OCI-LY1 (cell line): Measurements from ENCODE around the gene SHROOM3.
A peak's percentile ranks its signal among the peaks of the same experiment; 100 is the strongest.

Experiments
- H2AFZ ChIP-seq: fragments of 200-600 bp; sonication (generic), shearing (Covaris generic); 2 replicates; pipeline ENCODE4 v1.6.0; 2014; ENCODE audit warnings: antibody characterized with exemption, mild to moderate bottlenecking, low read length
- H3F3A ChIP-seq: fragments of 200-600 bp; sonication (generic), shearing (Covaris generic); 2 replicates; pipeline ENCODE4 v1.6.0; 2014; ENCODE audit warnings: mild to moderate bottlenecking, antibody characterized with exemption, low read length, moderate library complexity; ENCODE audit not compliant: insufficient read depth
- H3K27ac ChIP-seq: fragments of 200-600 bp; sonication (generic); 2 replicates; pipeline ENCODE4 v1.5.1; 2014; ENCODE audit warnings: low read length, mixed run types, mild to moderate bottlenecking, low read depth; ENCODE audit not compliant: poor library complexity, severe bottlenecking
- H3K27me3 ChIP-seq: fragments of 200-600 bp; sonication (generic); 2 replicates; pipeline ENCODE4 v1.6.0; 2014; ENCODE audit warnings: antibody characterized with exemption, mild to moderate bottlenecking, low read length, moderate library complexity; ENCODE audit not compliant: insufficient read depth
- H3K36me3 ChIP-seq: fragments of 200-600 bp; sonication (generic); 2 replicates; pipeline ENCODE4 v1.6.1; 2014; ENCODE audit warnings: mild to moderate bottlenecking, antibody characterized with exemption, low read length, moderate library complexity, mixed read lengths; ENCODE audit not compliant: insufficient read depth
- H3K4me1 ChIP-seq: fragments of 200-600 bp; sonication (generic); 2 replicates; pipeline ENCODE4 v1.5.1; 2014; ENCODE audit warnings: mild to moderate bottlenecking, low read length, moderate library complexity; ENCODE audit not compliant: insufficient read depth, severe bottlenecking
- H3K4me2 ChIP-seq: fragments of 200-600 bp; sonication (generic), shearing (Covaris generic); 2 replicates; pipeline ENCODE4 v1.6.1; 2014; ENCODE audit warnings: low read length
- H3K4me3 ChIP-seq: fragments of 200-600 bp; sonication (generic); 2 replicates; pipeline ENCODE4 v1.5.1; 2014; ENCODE audit warnings: low read length, low read depth, mild to moderate bottlenecking, mixed read lengths; ENCODE audit not compliant: poor library complexity, severe bottlenecking
- H3K79me2 ChIP-seq: fragments of 200-600 bp; shearing (Covaris generic); 2 replicates; pipeline ENCODE4 v1.6.1; 2016; ENCODE audit warnings: mixed run types, low read length, mixed read lengths; ENCODE audit not compliant: insufficient read depth
- H3K9ac ChIP-seq: fragments of 200-600 bp; sonication (generic), shearing (Covaris generic); 2 replicates; pipeline ENCODE4 v1.6.1; 2014; ENCODE audit warnings: mild to moderate bottlenecking, low read length, mixed read lengths
- H3K9me2 ChIP-seq: fragments of 200-600 bp; sonication (generic), shearing (Covaris generic); 2 replicates; pipeline ENCODE4 v1.6.1; 2014; ENCODE audit warnings: low read depth, mild to moderate bottlenecking, low read length, mixed read lengths
- H3K9me3 ChIP-seq: fragments of 200-600 bp; shearing (Covaris generic); 2 replicates; pipeline ENCODE4 v1.6.1; 2014; ENCODE audit warnings: low read length, mixed read lengths
- H4K20me1 ChIP-seq: fragments of 200-600 bp; sonication (generic), shearing (Covaris generic); 2 replicates; pipeline ENCODE4 v1.6.0; 2016; ENCODE audit warnings: mild to moderate bottlenecking, low read length; ENCODE audit not compliant: insufficient read depth
- EZH2 ChIP-seq: fragments of 200-600 bp; sonication (generic), shearing (Covaris generic); IDR thresholded peaks from 2 replicates; pipeline ENCODE4 v1.8.0; 2017; ENCODE audit warnings: borderline replicate concordance, mixed run types, mild to moderate bottlenecking, antibody characterized with exemption, low read length, moderate library complexity, mixed read lengths
- TF ChIP-seq, protein P1 (sequence below): fragments of 200-600 bp; sonication (generic), shearing (Covaris generic); IDR thresholded peaks from 2 replicates; pipeline ENCODE4 v1.5.1; 2017; ENCODE audit warnings: mild to moderate bottlenecking, antibody characterized with exemption, low read length, moderate library complexity, mixed read lengths

SHROOM3 gene

DNA sequence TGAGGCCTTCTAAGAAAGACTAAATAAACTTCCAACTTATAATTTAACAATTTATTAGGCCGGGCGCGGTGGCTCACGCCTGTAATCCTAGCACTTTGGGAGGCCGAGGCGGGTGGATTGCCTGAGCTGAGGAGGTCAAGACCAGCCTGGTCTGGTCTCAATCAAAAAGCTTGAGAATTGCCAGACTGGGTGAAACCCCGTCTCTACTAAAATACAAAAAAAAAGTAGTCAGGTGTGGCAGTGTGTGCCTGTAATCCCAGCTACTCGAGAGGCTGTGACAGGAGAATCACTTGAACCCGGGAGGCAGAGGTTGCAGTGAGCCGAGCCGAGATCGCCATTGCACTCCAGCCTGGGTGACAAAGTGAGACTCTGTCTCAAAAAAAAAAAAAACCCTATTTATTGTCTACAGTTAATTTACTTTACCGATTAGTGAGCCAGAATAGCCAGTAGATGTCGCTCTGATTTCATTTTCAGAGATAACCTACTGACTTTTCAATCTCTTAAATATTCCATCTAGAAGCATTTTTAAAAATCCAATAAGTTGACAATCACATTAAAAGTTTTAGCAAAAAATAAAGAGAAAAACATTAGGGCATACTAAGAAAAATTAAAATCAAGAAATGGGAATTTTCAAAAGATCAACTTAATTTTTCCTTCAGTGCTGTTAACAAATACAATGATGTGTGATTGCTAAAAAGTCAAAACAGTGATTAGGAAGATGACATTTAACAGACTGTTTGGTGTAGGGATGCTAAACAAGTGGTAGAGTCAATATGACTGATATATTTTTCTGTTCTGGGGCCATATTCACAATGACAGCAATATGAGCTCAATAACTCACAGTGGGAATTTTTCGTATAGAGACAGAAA is 4.3 kb upstream of the SHROOM3 start:
- Histone ChIP-seq H3K27ac (no peak overlapping the region), H3K9me3 (no peaks in the 10 kb centered on the region), H4K20me1 (no peaks in the 10 kb centered on the region), H3F3A (no peaks in the 10 kb centered on the region), H3K4me3 (no peak overlapping the region), H3K9me2 (no peaks in the 10 kb centered on the region), H3K9ac (no peak overlapping the region), H3K27me3 (no peaks in the 10 kb centered on the region), H3K79me2 (no peaks in the 10 kb centered on the region), H3K4me1 (no peaks in the 10 kb centered on the region), H3K36me3 (no peaks in the 10 kb centered on the region), H3K4me2 (no peak overlapping the region), H2AFZ (no peak overlapping the region)
- TF ChIP-seq, protein P1, sequence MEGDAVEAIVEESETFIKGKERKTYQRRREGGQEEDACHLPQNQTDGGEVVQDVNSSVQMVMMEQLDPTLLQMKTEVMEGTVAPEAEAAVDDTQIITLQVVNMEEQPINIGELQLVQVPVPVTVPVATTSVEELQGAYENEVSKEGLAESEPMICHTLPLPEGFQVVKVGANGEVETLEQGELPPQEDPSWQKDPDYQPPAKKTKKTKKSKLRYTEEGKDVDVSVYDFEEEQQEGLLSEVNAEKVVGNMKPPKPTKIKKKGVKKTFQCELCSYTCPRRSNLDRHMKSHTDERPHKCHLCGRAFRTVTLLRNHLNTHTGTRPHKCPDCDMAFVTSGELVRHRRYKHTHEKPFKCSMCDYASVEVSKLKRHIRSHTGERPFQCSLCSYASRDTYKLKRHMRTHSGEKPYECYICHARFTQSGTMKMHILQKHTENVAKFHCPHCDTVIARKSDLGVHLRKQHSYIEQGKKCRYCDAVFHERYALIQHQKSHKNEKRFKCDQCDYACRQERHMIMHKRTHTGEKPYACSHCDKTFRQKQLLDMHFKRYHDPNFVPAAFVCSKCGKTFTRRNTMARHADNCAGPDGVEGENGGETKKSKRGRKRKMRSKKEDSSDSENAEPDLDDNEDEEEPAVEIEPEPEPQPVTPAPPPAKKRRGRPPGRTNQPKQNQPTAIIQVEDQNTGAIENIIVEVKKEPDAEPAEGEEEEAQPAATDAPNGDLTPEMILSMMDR: peak; percentile 73
- TF ChIP-seq EZH2: no peak

DNA sequence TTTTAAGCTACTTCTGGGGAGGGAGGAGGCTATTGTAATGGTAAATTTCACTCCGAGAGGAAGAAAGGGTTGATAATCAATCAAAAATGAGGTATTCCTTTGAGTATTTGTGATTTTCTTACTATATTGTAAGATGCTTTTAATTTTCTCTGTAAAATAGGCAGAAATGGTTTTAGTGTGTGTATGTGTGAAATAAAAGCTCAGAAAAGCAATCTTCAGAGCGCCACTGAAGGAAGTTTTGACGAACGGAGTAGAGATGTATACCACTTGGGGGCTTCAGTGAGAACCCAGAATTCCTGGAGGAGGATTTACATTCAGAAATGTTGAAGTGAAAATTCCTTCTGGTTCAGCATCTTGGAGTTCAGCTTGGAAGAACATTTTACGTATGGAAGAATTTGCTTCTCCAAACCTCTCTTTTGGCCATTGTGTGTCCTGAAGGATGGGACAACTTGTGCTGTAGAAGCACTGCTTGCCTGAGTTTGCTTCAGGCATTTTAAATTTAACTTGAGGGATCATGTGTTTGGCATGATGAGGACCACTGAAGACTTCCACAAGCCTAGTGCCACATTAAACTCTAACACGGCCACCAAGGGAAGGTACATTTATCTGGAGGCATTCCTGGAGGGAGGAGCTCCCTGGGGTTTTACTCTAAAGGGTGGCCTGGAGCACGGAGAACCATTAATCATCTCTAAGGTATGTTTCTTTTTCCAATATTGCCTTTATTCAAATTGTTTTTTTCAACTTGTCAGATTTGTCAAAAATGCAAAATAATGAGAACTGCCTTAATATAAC is 695 bp downstream of the SHROOM3 start:
- Histone ChIP-seq H3K27ac (no peak overlapping the region), H3K4me3 (no peak overlapping the region), H3K27me3 (no peaks in the 10 kb centered on the region), H3K36me3 (no peaks in the 10 kb centered on the region), H3K9me3 (no peaks in the 10 kb centered on the region), H3K4me2 (no peak overlapping the region), H3F3A (no peaks in the 10 kb centered on the region), H3K9me2 (no peaks in the 10 kb centered on the region), H3K79me2 (no peaks in the 10 kb centered on the region), H4K20me1 (no peaks in the 10 kb centered on the region), H3K9ac (no peak overlapping the region), H3K4me1 (no peaks in the 10 kb centered on the region), H2AFZ (no peak overlapping the region)
- TF ChIP-seq, protein P1: no peak
- no peak for TF ChIP-seq EZH2

- H3K27ac ChIP-seq: no peak overlapping the region
- H2AFZ ChIP-seq: no peak overlapping the region
- H3K9me3 ChIP-seq: no peaks in the 10 kb centered on the region
- no peaks in the 10 kb centered on the region for H3K9me2 ChIP-seq
- H3K27me3 ChIP-seq: no peaks in the 10 kb centered on the region
- H3K79me2 ChIP-seq: no peaks in the 10 kb centered on the region
- H3K36me3 ChIP-seq: no peaks in the 10 kb centered on the region
- no peaks in the 10 kb centered on the region for H3K4me1 ChIP-seq
- no peak overlapping the region for H3K9ac ChIP-seq
- no peak for TF ChIP-seq EZH2
- TF ChIP-seq, protein P1: no peak
- no peaks in the 10 kb centered on the region for H3F3A ChIP-seq
- H3K4me3 ChIP-seq: no peak overlapping the region
- no peaks in the 10 kb centered on the region for H4K20me1 ChIP-seq
- no peak overlapping the region for H3K4me2 ChIP-seq
Measured at GRCh38 chr4:76439491-76439890, 4.5 kb downstream of the SHROOM3 start.
